Suprapubic skin (tissue), 4 donors: ENCODE data around the gene APOM. TPM values are rescaled to one million over a fixed set of nuclear protein-coding genes. Genes with fewer than 3 reads are reported as not detected.

Experiments used
- DNase-seq, 2 donors: peaks; one replicate each; pipeline ENCODE4 v3.0.0-alpha.2; 2019; ENCODE audit warnings: low spot score in 2 of 2
- H3K27ac ChIP-seq: fragments of 200-600 bp; sonication (generic); one replicate; pipeline ENCODE4 v1.5.1; 2019
- H3K27me3 ChIP-seq: fragments of 200-600 bp; sonication (generic); one replicate; pipeline ENCODE4 v1.5.1; 2019
- H3K36me3 ChIP-seq: fragments of 200-600 bp; sonication (generic); one replicate; pipeline ENCODE4 v1.5.1; 2019
- H3K4me1 ChIP-seq: fragments of 200-600 bp; sonication (generic); one replicate; pipeline ENCODE4 v1.5.1; 2019
- H3K4me3 ChIP-seq: fragments of 200-600 bp; sonication (generic); one replicate; pipeline ENCODE4 v1.5.1; 2019; ENCODE audit warnings: mild to moderate bottlenecking
- H3K9me3 ChIP-seq: fragments of 200-600 bp; sonication (generic); one replicate; pipeline ENCODE4 v1.5.1; 2019
- CTCF ChIP-seq, 2 donors: fragments of 200-600 bp in 1 of 2; fragments of 450-650 bp in 1 of 2; sonication (generic) in 1 of 2; IDR thresholded peaks; one replicate each; pipeline ENCODE4 v1.5.1; 2016 to 2019; ENCODE audit warnings: antibody characterized with exemption in 2 of 2, mild to moderate bottlenecking in 1 of 2, moderate library complexity in 1 of 2
- EP300 ChIP-seq: sonication (generic); formaldehyde crosslinking; IDR thresholded peaks from one replicate; pipeline ENCODE4 v1.6.1; 2017; ENCODE audit warnings: antibody characterized with exemption
- POLR2A ChIP-seq, 2 donors: fragments of 450-650 bp; IDR thresholded peaks; one replicate each; pipeline ENCODE4 v1.6.1; 2017; ENCODE audit warnings: antibody characterized with exemption in 2 of 2, mild to moderate bottlenecking in 2 of 2, moderate library complexity in 2 of 2
- POLR2AphosphoS5 ChIP-seq, 3 donors: sonication (generic); formaldehyde crosslinking; IDR thresholded peaks; one replicate each; pipeline ENCODE4 v1.6.1; 2017; ENCODE audit warnings: antibody characterized with exemption in 3 of 3
- WGBS: methylation state at CpG from one replicate; pipeline ENCODE4 v1.1.5; 2018; 5-methylcytosine and 5-hydroxymethylcytosine counted together
- total RNA-seq, 4 donors: library from RNA; depleted of rRNA; stranded (reverse); fragments of >200 nt; gene quantifications; one replicate each; pipeline ENCODE4 v1.1.0, GENCODE V29; 2016

The APOM gene
- total RNA-seq, 4 donors from 2014 or later, result 2.8 to 8.3 (median 6.1) TPM

- H3K27me3 ChIP-seq, result no peaks in the 10 kb centered on the region
- H3K27ac ChIP-seq, result no peak overlapping the region
- peaks cover 15% of the 10 kb centered on the region for H3K4me1 ChIP-seq
- DNase-seq, result no peak
- H3K9me3 ChIP-seq, result no peaks in the 10 kb centered on the region
- no peak overlapping the region for H3K4me3 ChIP-seq
- no peak for TF ChIP-seq EP300
- no peak for TF ChIP-seq POLR2A (IDR thresholded peaks at IDR 0.05)
- no peak for TF ChIP-seq POLR2AphosphoS5 (IDR thresholded peaks at IDR 0.05)
- WGBS, result 71% methylated on average over 6 of the region's 6 CpGs
- H3K36me3 ChIP-seq, result peaks cover 19% of the 10 kb centered on the region
Measured at GRCh38 chr6:31676904-31677303, 21.2 kb downstream of the APOM start.

- no peak for TF ChIP-seq CTCF (IDR thresholded peaks at IDR 0.05)
- TF ChIP-seq EP300, result no peak
- TF ChIP-seq POLR2A (IDR thresholded peaks at IDR 0.05), result no peak
- TF ChIP-seq POLR2AphosphoS5 (IDR thresholded peaks at IDR 0.05), result no peak
- DNase-seq, result no peak
- Histone ChIP-seq H3K4me3 (no peak overlapping the region), H3K36me3 (peaks cover 8% of the 10 kb centered on the region), H3K9me3 (no peaks in the 10 kb centered on the region), H3K27ac (no peak overlapping the region), H3K27me3 (no peaks in the 10 kb centered on the region), H3K4me1 (peaks cover 18% of the 10 kb centered on the region)
- 80% methylated on average over 8 of the region's 8 CpGs for WGBS
Measured at GRCh38 chr6:31677955-31678354, 22.3 kb downstream of the APOM start.

- no peaks in the 10 kb centered on the region for H3K9me3 ChIP-seq
- no peaks in the 10 kb centered on the region for H3K36me3 ChIP-seq
- H3K27me3 ChIP-seq, result no peaks in the 10 kb centered on the region
- DNase-seq, result peak; percentile 90 to 93
- TF ChIP-seq EP300, result no peak
- TF ChIP-seq POLR2A (IDR thresholded peaks at IDR 0.05), result no peak
- TF ChIP-seq CTCF (IDR thresholded peaks at IDR 0.05), result peak; percentile 60 to 63
- peak in 1 of 3 donors; percentile 74 for TF ChIP-seq POLR2AphosphoS5 (IDR thresholded peaks at IDR 0.05)
- peak within 1 kb of the TSS; percentile 56 for H3K4me3 ChIP-seq
- H3K27ac ChIP-seq, result peak within 1 kb of the TSS; percentile 48
- peaks cover 21% of the 10 kb centered on the region for H3K4me1 ChIP-seq
- 5% methylated on average over 16 of the region's 17 CpGs for WGBS
Measured at GRCh38 chr6:31680226-31681134, 24.8 kb downstream of the APOM start, which contains the start of gene LY6G5C. Gene LY6G5C (minus strand): TSS chr6:31681067. CDS start chr6:31680373, 694 bp downstream.

- no peaks in the 10 kb centered on the region for H3K27me3 ChIP-seq
- H3K4me1 ChIP-seq, result peaks cover 21% of the 10 kb centered on the region
- DNase-seq, result no peak
- peak overlapping the region; percentile 48 for H3K27ac ChIP-seq
- no peaks in the 10 kb centered on the region for H3K9me3 ChIP-seq
- H3K4me3 ChIP-seq, result peak overlapping the region; percentile 56
- 1% methylated on average over 40 of the region's 40 CpGs for WGBS
- peaks cover 7% of the 10 kb centered on the region for H3K36me3 ChIP-seq
- TF ChIP-seq POLR2AphosphoS5 (IDR thresholded peaks at IDR 0.05) (no peak), POLR2A (IDR thresholded peaks at IDR 0.05) (no peak), CTCF (IDR thresholded peaks at IDR 0.05) (peak in 1 of 2 donors; percentile 14), EP300 (no peak)
Measured at GRCh38 chr6:31681135-31681671, 25.5 kb downstream of the APOM start.

- Histone ChIP-seq H3K36me3 (peaks cover 31% of the 10 kb centered on the region), H3K9me3 (no peaks in the 10 kb centered on the region), H3K27me3 (no peaks in the 10 kb centered on the region), H3K27ac (no peak overlapping the region), H3K4me3 (no peak overlapping the region), H3K4me1 (peaks cover 21% of the 10 kb centered on the region)
- 82% methylated on average over 13 of the region's 13 CpGs for WGBS
- no peak for DNase-seq
- TF ChIP-seq EP300 (no peak), CTCF (IDR thresholded peaks at IDR 0.05) (no peak), POLR2A (IDR thresholded peaks at IDR 0.05) (no peak), POLR2AphosphoS5 (IDR thresholded peaks at IDR 0.05) (no peak)
Measured at GRCh38 chr6:31683591-31683990, 27.9 kb downstream of the APOM start.
